ENCODE measurements around the gene VSIG8.

Gene VSIG8

GRCh38 chr1:159826441-159827101, 35.9 kb downstream of the VSIG8 start, which contains the start of gene SLAMF8:
SLAMF8 (plus strand) TSS chr1:159826873; CDS start chr1:159826899, 26 bp downstream.
- Histone ChIP-seq H3K27me3 (ENCODE audit: control insufficient read depth, insufficient read depth, low read length) (peaks cover 13% of the 10 kb centered on the region), H3K4me1 (ENCODE audit: control insufficient read depth, low read depth, low read length) (peaks cover 3% of the 10 kb centered on the region), H3K9me3 (ENCODE audit: control insufficient read depth, low read depth, low read length) (no peaks in the 10 kb centered on the region), H3K36me3 (ENCODE audit: control insufficient read depth, low read depth, low read length) (no peaks in the 10 kb centered on the region), H3K4me3 (ENCODE audit: low read length) (no peak within 1 kb of the TSS), H3K27ac (ENCODE audit: low read length) (no peak within 1 kb of the TSS), H3K9ac (ENCODE audit: low read length) (no peak within 1 kb of the TSS)

- no peak overlapping the region for H3K4me3 ChIP-seq (ENCODE audit: low read length)
- no peaks in the 10 kb centered on the region for H3K9me3 ChIP-seq (ENCODE audit: control insufficient read depth, low read depth, low read length)
- peaks cover 6% of the 10 kb centered on the region for H3K27me3 ChIP-seq (ENCODE audit: control insufficient read depth, insufficient read depth, low read length)
- H3K27ac ChIP-seq (ENCODE audit: low read length): no peak overlapping the region
- H3K4me1 ChIP-seq (ENCODE audit: control insufficient read depth, low read depth, low read length): no peaks in the 10 kb centered on the region
- H3K36me3 ChIP-seq (ENCODE audit: control insufficient read depth, low read depth, low read length): no peaks in the 10 kb centered on the region
- H3K9ac ChIP-seq (ENCODE audit: low read length): no peak overlapping the region
Observed at GRCh38 chr1:159825564-159825963, 36.9 kb downstream of the VSIG8 start.

- Histone ChIP-seq H3K9ac (ENCODE audit: low read length) (no peak overlapping the region), H3K27me3 (ENCODE audit: control insufficient read depth, insufficient read depth, low read length) (no peaks in the 10 kb centered on the region), H3K36me3 (ENCODE audit: control insufficient read depth, low read depth, low read length) (no peaks in the 10 kb centered on the region), H3K4me1 (ENCODE audit: control insufficient read depth, low read depth, low read length) (peaks cover 1% of the 10 kb centered on the region), H3K27ac (ENCODE audit: low read length) (no peak overlapping the region), H3K4me3 (ENCODE audit: low read length) (no peak overlapping the region), H3K9me3 (ENCODE audit: control insufficient read depth, low read depth, low read length) (no peaks in the 10 kb centered on the region)
Observed at GRCh38 chr1:159823406-159823805, 39.1 kb downstream of the VSIG8 start.

GRCh38 chr1:159821171-159821867, 41.1 kb downstream of the VSIG8 start:
- Histone ChIP-seq H3K4me1 (ENCODE audit: control insufficient read depth, low read depth, low read length) (peaks cover 4% of the 10 kb centered on the region), H3K9me3 (ENCODE audit: control insufficient read depth, low read depth, low read length) (no peaks in the 10 kb centered on the region), H3K27me3 (ENCODE audit: control insufficient read depth, insufficient read depth, low read length) (no peaks in the 10 kb centered on the region), H3K4me3 (ENCODE audit: low read length) (no peak overlapping the region), H3K9ac (ENCODE audit: low read length) (no peak overlapping the region), H3K36me3 (ENCODE audit: control insufficient read depth, low read depth, low read length) (no peaks in the 10 kb centered on the region), H3K27ac (ENCODE audit: low read length) (no peak overlapping the region)

- peaks cover 4% of the 10 kb centered on the region for H3K4me1 ChIP-seq (ENCODE audit: control insufficient read depth, low read depth, low read length)
- no peak overlapping the region for H3K9ac ChIP-seq (ENCODE audit: low read length)
- no peaks in the 10 kb centered on the region for H3K9me3 ChIP-seq (ENCODE audit: control insufficient read depth, low read depth, low read length)
- no peak overlapping the region for H3K4me3 ChIP-seq (ENCODE audit: low read length)
- no peaks in the 10 kb centered on the region for H3K27me3 ChIP-seq (ENCODE audit: control insufficient read depth, insufficient read depth, low read length)
- no peaks in the 10 kb centered on the region for H3K36me3 ChIP-seq (ENCODE audit: control insufficient read depth, low read depth, low read length)
- no peak overlapping the region for H3K27ac ChIP-seq (ENCODE audit: low read length)
Observed at GRCh38 chr1:159817276-159818041, 45.0 kb downstream of the VSIG8 start.

GRCh38 chr1:159815926-159816325, 46.5 kb downstream of the VSIG8 start:
- Histone ChIP-seq H3K4me1 (ENCODE audit: control insufficient read depth, low read depth, low read length) (peaks cover 4% of the 10 kb centered on the region), H3K27ac (ENCODE audit: low read length) (no peak overlapping the region), H3K9me3 (ENCODE audit: control insufficient read depth, low read depth, low read length) (no peaks in the 10 kb centered on the region), H3K36me3 (ENCODE audit: control insufficient read depth, low read depth, low read length) (no peaks in the 10 kb centered on the region), H3K9ac (ENCODE audit: low read length) (no peak overlapping the region), H3K4me3 (ENCODE audit: low read length) (no peak overlapping the region), H3K27me3 (ENCODE audit: control insufficient read depth, insufficient read depth, low read length) (no peaks in the 10 kb centered on the region)

- Histone ChIP-seq H3K36me3 (ENCODE audit: control insufficient read depth, low read depth, low read length) (no peaks in the 10 kb centered on the region), H3K27ac (ENCODE audit: low read length) (no peak overlapping the region), H3K4me1 (ENCODE audit: control insufficient read depth, low read depth, low read length) (no peaks in the 10 kb centered on the region), H3K9ac (ENCODE audit: low read length) (no peak overlapping the region), H3K4me3 (ENCODE audit: low read length) (no peak overlapping the region), H3K9me3 (ENCODE audit: control insufficient read depth, low read depth, low read length) (no peaks in the 10 kb centered on the region), H3K27me3 (ENCODE audit: control insufficient read depth, insufficient read depth, low read length) (no peaks in the 10 kb centered on the region)
Observed at GRCh38 chr1:159804924-159805323, 57.5 kb downstream of the VSIG8 start.
